ENCODE results near the gene GSAP. TPM values are rescaled to one million over a fixed set of nuclear protein-coding genes. Genes with fewer than 3 reads are reported as not detected.
A peak's percentile ranks its signal among the peaks of the same experiment; 100 is the strongest.
"Not testable (repeated sequence)": the region's sequence is repeated elsewhere in the genome, so short reads cannot be mapped to it uniquely, and the experiment has no call there.

GSAP gene, protein sequence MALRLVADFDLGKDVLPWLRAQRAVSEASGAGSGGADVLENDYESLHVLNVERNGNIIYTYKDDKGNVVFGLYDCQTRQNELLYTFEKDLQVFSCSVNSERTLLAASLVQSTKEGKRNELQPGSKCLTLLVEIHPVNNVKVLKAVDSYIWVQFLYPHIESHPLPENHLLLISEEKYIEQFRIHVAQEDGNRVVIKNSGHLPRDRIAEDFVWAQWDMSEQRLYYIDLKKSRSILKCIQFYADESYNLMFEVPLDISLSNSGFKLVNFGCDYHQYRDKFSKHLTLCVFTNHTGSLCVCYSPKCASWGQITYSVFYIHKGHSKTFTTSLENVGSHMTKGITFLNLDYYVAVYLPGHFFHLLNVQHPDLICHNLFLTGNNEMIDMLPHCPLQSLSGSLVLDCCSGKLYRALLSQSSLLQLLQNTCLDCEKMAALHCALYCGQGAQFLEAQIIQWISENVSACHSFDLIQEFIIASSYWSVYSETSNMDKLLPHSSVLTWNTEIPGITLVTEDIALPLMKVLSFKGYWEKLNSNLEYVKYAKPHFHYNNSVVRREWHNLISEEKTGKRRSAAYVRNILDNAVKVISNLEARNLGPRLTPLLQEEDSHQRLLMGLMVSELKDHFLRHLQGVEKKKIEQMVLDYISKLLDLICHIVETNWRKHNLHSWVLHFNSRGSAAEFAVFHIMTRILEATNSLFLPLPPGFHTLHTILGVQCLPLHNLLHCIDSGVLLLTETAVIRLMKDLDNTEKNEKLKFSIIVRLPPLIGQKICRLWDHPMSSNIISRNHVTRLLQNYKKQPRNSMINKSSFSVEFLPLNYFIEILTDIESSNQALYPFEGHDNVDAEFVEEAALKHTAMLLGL
- total RNA-seq = 1 to 10 TPM; 1.6 to 2.6 (median 1.8) TPM

DNA sequence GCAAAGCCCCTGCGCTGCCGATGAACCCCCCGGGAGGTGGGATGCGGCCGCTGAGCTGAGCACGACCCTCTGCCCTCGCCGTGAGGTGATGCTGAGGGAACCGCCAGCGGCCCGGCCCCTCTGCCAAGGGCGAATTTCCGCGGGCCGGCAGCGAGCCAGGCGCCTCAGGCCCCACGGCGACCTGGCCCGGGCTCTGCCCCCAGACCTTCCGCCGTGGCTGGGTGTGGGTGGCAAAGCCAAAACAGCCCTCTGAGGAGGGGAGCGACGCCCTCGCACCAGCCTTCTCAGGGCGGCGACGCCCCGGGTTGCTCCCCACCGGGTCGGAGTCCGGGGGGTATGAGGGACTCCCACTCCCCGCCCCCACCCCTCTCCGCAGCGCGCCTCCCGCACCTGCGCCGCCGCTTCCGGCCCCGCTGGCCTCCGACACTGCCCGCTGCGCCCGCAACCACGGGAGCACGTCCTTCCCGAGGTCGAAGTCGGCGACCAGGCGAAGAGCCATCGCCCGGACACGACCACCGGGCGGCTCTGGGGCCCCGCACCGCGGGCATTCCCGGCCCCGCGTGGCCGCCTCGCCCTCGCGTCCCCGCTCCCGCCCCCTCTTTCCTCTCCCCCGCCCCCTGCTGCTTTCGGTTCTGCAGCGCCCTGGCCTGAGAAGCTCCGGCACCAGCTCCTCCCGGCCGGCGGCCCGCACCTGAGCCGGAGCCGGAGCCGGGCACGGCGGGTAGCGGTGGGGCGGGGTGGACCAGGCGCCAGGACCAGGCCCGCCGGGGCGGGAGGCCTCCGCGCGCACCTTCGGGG is at the start of gene GSAP:
TSS of gene GSAP (minus strand) at position 527 of the 798 bp plus-strand sequence. CDS start at position 499, 28 bp downstream.
- peak; percentile 66 to 75 for ATAC-seq
- Mint-ChIP-seq H3K9me3 (no peaks in the 10 kb centered on the region), H3K4me3 (peak within 1 kb of the TSS; percentile 76), H3K27me3 (ENCODE audit: low read depth) (no peaks in the 10 kb centered on the region), H3K36me3 (ENCODE audit: insufficient read depth) (no peaks in the 10 kb centered on the region), H3K4me1 (ENCODE audit: low read depth) (peaks cover 37% of the 10 kb centered on the region)
- peak; percentile 44 for DNase-seq

DNA sequence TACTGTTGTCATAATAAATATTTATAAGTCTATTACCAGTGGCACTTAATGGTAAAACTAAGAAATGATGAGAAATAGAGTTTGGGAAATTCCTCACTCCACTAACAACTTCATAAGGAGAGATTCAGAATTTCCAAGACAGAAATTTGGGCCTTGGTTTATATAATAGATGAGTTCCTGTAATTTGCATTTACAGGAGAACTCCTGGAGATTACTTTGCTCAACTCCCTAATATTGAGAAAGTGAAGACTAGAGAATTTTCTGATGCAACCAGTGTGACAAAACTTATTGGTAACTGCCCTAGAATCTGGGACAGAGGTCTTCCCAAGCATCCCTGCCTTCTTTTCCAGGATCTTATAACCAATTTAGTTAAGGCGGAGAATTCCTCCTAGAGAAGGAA is 49.1 kb upstream of the GSAP start:
- DNase-seq (no peak), ATAC-seq (no peak)
- H3K4me1 Mint-ChIP-seq (ENCODE audit: low read depth) = peaks cover 8% of the 10 kb centered on the region
- H3K4me3 Mint-ChIP-seq = no peak overlapping the region
- no peaks in the 10 kb centered on the region for H3K36me3 Mint-ChIP-seq (ENCODE audit: insufficient read depth)
- H3K9me3 Mint-ChIP-seq = no peaks in the 10 kb centered on the region
- no peaks in the 10 kb centered on the region for H3K27me3 Mint-ChIP-seq (ENCODE audit: low read depth)

DNA sequence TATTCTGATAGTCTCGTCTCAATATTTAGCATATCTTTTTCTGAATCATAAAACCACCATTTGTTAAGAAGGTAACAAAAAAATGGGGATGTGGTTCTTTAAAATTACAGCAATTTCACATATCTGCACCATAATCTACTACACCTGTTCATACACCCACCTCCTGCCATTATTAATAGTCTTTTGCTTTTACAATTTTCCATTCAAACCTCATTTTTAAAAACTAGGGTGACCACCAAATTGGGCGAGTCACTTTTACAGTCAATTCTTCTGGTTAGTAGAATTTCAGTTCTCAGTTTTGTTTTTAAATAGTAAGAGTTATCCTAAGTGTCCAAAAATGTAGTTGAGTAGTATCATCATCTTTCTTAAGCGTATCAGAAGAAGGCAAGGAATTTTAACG is 48.4 kb upstream of the GSAP start:
- no peaks in the 10 kb centered on the region for H3K9me3 Mint-ChIP-seq
- DNase-seq (no peak), ATAC-seq (peak in 1 of 2 donors; percentile 15)
- H3K4me3 Mint-ChIP-seq = no peak overlapping the region
- H3K27me3 Mint-ChIP-seq (ENCODE audit: low read depth) = no peaks in the 10 kb centered on the region
- no peaks in the 10 kb centered on the region for H3K36me3 Mint-ChIP-seq (ENCODE audit: insufficient read depth)
- H3K4me1 Mint-ChIP-seq (ENCODE audit: low read depth) = peaks cover 8% of the 10 kb centered on the region

DNA sequence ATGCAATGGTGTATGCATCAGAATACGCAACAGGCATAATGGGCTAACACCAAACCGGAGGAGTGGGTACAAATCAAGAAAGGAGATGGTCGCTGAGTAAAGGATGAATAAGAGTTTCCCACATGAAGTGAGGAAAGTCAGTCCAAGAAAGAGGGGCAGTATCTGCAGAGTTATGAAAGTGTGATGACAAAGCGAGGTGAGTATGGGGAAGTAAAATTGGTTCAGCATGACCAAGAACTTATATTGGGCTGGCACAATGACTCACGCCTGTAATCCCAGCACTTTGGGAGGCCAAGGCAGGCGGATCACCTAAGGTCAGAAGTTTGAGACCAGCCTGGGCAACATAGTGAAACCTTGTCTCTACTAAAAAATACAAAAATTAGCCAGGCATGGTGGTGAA is 47.5 kb upstream of the GSAP start:
- not testable (repeated sequence) for H3K4me3 Mint-ChIP-seq; H3K36me3 Mint-ChIP-seq (ENCODE audit: insufficient read depth); DNase-seq; H3K9me3 Mint-ChIP-seq; H3K4me1 Mint-ChIP-seq (ENCODE audit: low read depth); H3K27me3 Mint-ChIP-seq (ENCODE audit: low read depth)
- peak; percentile 87 to 89 for ATAC-seq

DNA sequence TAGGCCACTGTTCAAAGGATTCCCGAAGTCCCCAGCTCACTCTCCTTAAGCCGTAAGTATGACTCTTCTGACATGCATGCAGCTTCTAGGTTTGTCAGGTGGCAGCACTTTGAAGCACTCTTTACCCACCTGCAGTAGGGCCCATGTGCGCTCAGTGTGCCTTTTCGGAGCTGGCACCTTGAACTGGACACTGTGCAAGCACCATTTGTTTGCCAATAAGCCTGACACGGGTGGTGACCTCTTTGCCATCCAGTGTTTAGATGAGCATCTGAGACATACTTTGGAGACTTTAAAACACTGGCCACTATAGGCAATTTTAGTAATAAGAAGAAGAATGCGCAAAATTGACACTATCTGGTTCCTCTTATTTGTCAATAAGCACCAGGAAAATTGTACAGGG is 45.7 kb upstream of the GSAP start:
- Mint-ChIP-seq H3K4me1 (ENCODE audit: low read depth) (peaks cover 8% of the 10 kb centered on the region), H3K36me3 (ENCODE audit: insufficient read depth) (no peaks in the 10 kb centered on the region), H3K9me3 (no peaks in the 10 kb centered on the region), H3K27me3 (ENCODE audit: low read depth) (no peaks in the 10 kb centered on the region), H3K4me3 (no peak overlapping the region)
- no peak for ATAC-seq
- DNase-seq = no peak

DNA sequence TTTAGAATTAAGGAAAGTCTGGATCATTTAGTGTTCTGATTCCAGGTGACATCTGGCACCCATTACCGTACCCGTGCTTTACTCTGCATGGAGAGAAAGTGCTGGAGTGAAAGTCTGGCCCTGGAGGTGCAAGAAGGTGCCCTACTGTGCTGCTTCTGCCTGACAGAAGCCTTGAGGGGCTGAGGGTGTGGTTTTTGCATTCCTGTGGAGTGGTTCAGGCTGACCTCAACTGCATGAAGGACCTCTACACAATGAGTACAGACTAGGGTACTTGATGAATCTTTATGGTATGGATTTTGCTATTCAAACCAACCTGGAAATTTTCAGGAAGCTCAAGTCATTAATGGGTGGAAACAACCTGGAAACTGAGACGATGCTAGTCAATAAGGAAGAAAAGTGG is 45.1 kb upstream of the GSAP start:
- no peak for ATAC-seq
- no peaks in the 10 kb centered on the region for H3K9me3 Mint-ChIP-seq
- no peaks in the 10 kb centered on the region for H3K36me3 Mint-ChIP-seq (ENCODE audit: insufficient read depth)
- no peak overlapping the region for H3K4me3 Mint-ChIP-seq
- DNase-seq = no peak
- H3K4me1 Mint-ChIP-seq (ENCODE audit: low read depth) = peaks cover 8% of the 10 kb centered on the region
- no peaks in the 10 kb centered on the region for H3K27me3 Mint-ChIP-seq (ENCODE audit: low read depth)

DNA sequence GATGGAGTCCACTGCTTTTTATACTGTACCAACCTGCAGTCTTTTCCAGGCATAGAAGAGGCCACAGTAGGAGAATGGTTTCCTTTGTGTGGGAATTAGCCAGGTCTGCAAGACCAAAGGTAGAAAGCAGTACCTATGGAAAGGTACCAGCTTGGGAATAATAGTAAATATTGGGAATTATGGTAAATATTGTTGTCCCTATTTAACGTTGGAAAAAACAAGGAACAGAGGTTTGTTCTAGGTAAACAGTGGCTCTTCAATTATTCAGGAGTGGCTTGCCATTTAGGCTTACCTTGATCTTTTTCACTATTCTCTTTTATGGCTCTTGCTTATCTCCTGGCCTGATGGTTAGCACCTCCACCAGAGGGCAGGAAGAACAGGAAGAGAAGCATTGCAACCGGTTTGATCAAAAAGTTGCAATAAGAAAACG is 43.9 kb upstream of the GSAP start:
- H3K27me3 Mint-ChIP-seq (ENCODE audit: low read depth) = no peaks in the 10 kb centered on the region
- DNase-seq (no peak), ATAC-seq (no peak)
- H3K4me3 Mint-ChIP-seq = no peak overlapping the region
- H3K4me1 Mint-ChIP-seq (ENCODE audit: low read depth) = peaks cover 8% of the 10 kb centered on the region
- no peaks in the 10 kb centered on the region for H3K36me3 Mint-ChIP-seq (ENCODE audit: insufficient read depth)
- no peaks in the 10 kb centered on the region for H3K9me3 Mint-ChIP-seq

DNA sequence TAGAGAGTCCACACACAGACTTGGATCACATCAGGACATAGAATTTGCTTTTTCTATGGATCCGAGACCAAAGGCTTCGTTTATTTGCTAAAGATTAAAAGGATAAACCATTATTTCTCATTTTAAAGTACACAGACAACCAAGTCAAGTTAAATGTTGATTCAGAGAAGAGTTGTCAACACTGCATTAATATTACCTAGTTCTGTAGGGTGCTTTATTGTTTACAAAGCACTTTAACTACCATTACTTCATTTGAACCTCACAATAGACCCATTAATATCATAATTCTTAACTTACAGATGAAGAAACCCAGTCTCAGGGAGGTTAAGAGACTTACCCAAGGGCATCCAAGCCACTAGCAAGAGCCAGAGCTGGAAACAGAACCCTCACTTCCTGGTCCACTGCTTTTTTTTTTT is 43.2 kb upstream of the GSAP start:
- Mint-ChIP-seq H3K9me3 (no peaks in the 10 kb centered on the region), H3K27me3 (ENCODE audit: low read depth) (no peaks in the 10 kb centered on the region), H3K4me3 (no peak overlapping the region), H3K36me3 (ENCODE audit: insufficient read depth) (no peaks in the 10 kb centered on the region), H3K4me1 (ENCODE audit: low read depth) (peaks cover 4% of the 10 kb centered on the region)
- DNase-seq (no peak), ATAC-seq (no peak)

DNA sequence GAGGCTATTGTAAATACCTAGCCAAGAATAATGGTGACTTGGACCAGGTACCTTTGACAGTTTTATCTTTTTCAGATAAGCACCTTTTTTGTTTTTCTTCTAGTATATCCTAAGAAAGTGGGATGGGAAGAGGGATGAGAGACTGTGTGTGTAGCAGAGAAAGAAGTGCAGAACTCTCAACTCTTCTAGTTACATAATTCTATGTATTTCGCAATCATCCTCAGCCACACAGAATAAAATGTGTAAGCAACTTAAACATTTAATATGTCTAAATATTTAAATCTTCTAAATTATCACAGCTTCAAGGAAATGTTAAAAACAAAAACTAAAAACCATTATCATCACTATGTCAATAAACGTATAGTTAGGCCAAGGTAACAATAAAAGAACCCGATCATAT is 42.6 kb upstream of the GSAP start:
- Mint-ChIP-seq H3K4me3 (no peak overlapping the region), H3K9me3 (no peaks in the 10 kb centered on the region), H3K4me1 (ENCODE audit: low read depth) (peaks cover 4% of the 10 kb centered on the region), H3K27me3 (ENCODE audit: low read depth) (no peaks in the 10 kb centered on the region), H3K36me3 (ENCODE audit: insufficient read depth) (no peaks in the 10 kb centered on the region)
- ATAC-seq (no peak), DNase-seq (no peak)

DNA sequence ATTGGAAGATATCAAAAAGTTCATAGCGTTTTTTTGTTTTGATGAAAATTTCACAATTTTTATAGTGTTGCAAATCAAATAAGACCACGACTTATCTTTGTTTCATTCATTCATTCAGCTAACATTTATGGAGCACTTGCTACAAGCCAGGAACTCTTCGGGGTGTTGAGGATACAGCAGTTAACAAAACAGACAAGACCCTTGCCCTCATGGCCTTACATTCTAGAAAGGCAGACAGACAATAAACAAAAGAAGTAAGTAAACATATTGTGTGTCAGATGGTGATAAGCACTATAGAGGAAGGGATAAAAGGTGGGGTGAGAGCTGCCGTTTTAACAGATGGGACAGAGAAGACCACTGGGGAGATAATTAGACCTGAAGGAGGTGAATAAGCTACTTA is 41.6 kb upstream of the GSAP start:
- no peaks in the 10 kb centered on the region for H3K27me3 Mint-ChIP-seq (ENCODE audit: low read depth)
- DNase-seq (no peak), ATAC-seq (no peak)
- no peak overlapping the region for H3K4me3 Mint-ChIP-seq
- no peaks in the 10 kb centered on the region for H3K9me3 Mint-ChIP-seq
- H3K36me3 Mint-ChIP-seq (ENCODE audit: insufficient read depth) = no peaks in the 10 kb centered on the region
- no peaks in the 10 kb centered on the region for H3K4me1 Mint-ChIP-seq (ENCODE audit: low read depth)

DNA sequence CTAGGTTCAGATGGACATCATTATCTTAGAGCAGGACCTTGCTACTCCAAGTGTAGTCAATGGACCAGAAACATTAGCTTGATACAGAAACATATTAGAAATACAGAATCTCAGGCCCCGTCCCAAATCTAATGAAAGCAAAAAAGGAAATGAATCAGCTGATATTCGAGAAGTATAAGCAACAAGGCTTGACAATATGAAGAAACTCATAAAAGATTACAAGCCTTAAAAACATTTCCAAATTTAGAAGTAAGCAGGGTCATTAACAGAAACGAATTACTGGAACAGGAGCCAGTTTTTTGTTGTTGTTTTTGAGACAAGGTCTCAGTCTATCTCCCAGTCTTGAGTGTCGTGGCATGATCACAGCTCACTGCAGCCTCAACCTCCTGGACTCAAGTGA is 40.5 kb upstream of the GSAP start:
- no peak for ATAC-seq

DNA sequence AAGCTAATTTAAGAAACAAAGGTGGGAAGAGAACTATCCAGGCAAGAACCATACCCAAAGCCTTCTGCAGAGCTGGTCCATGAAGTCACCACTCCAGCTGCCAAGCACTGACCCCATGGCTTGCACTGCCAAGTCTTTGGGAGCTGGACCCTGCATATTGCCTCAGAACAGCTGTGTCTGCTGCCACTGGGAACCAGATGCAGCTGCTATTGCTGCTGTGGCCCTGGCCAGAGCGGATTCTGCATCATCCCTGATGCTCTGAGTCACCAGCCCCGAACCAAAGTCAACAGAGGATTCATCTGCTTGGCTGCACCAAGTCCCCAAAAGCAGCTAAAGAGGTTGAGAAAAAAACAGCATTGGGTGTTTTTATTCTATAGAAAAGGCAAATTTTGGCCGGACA is 39.2 kb upstream of the GSAP start:
- DNase-seq (no peak), ATAC-seq (no peak)
- Mint-ChIP-seq H3K9me3 (no peaks in the 10 kb centered on the region), H3K27me3 (ENCODE audit: low read depth) (no peaks in the 10 kb centered on the region), H3K36me3 (ENCODE audit: insufficient read depth) (no peaks in the 10 kb centered on the region), H3K4me1 (ENCODE audit: low read depth) (no peaks in the 10 kb centered on the region), H3K4me3 (no peak overlapping the region)

More for the DNA sequence above, 40.5 kb upstream of the GSAP start:
- Mint-ChIP-seq H3K27me3 (ENCODE audit: low read depth) (no peaks in the 10 kb centered on the region), H3K36me3 (ENCODE audit: insufficient read depth) (no peaks in the 10 kb centered on the region), H3K4me3 (no peak overlapping the region), H3K4me1 (ENCODE audit: low read depth) (no peaks in the 10 kb centered on the region), H3K9me3 (no peaks in the 10 kb centered on the region)
- no peak for DNase-seq

DNA sequence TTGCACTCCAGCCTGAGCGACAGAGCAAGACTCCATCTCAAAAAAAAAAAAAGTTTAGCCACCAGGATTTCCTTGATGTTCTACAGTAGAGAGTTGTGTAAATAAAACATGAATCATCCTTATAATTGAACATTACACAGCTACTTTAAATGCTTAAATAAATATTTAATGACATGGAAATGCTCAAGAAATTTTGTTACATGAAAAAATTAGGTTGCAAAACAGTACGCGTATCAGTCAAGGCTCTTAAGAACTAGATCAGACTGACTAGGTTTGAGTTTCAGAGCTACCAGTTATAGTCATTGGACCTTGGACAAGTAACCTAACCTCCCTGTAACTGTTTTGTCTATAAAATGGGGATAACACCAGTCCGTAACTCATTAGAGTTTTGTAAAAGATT is 38.7 kb upstream of the GSAP start:
- no peak for DNase-seq
- no peak for ATAC-seq
- Mint-ChIP-seq H3K36me3 (ENCODE audit: insufficient read depth) (no peaks in the 10 kb centered on the region), H3K9me3 (no peaks in the 10 kb centered on the region), H3K4me1 (ENCODE audit: low read depth) (no peaks in the 10 kb centered on the region), H3K27me3 (ENCODE audit: low read depth) (no peaks in the 10 kb centered on the region), H3K4me3 (no peak overlapping the region)

DNA sequence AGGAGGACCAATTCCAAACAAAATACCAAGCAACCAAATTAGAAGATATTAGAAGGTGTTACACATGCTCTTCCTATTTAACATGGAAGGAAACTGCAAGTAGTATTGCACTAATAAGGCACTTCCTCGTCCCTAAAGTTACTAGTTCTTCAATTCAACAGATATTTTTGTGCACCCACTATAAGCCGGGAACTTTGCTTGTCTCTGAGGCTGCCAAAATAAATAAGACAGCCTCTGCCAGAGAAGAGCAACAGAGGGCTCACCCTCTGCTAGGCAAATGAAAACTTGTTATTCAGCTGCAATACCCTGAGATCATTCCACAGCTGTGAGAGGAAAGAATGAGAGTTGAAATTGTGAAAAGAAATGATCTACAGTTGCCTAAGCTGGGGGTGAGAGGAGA is 37.4 kb upstream of the GSAP start:
- H3K27me3 Mint-ChIP-seq (ENCODE audit: low read depth) = no peaks in the 10 kb centered on the region
- DNase-seq (no peak), ATAC-seq (no peak)
- H3K4me3 Mint-ChIP-seq = no peak overlapping the region
- H3K36me3 Mint-ChIP-seq (ENCODE audit: insufficient read depth) = no peaks in the 10 kb centered on the region
- H3K4me1 Mint-ChIP-seq (ENCODE audit: low read depth) = no peaks in the 10 kb centered on the region
- H3K9me3 Mint-ChIP-seq = no peaks in the 10 kb centered on the region

Data from activated T-cell treated with anti-CD3 and anti-CD28 coated beads, Interleukin-2, amount 50 U/mL, for 4 hours (primary cell).